GM18873 (cell line): ENCODE measurements around the gene FRMD5.

Source experiments
- ATAC-seq: cut with Tn5 transposase; IDR thresholded peaks from one replicate; pipeline ENCODE4 v1.9.1; 2021; ENCODE audit warnings: mild to moderate bottlenecking, moderate library complexity, moderate number of reproducible peaks; ENCODE audit not compliant: unreplicated experiment, low FRiP score

FRMD5 gene

DNA sequence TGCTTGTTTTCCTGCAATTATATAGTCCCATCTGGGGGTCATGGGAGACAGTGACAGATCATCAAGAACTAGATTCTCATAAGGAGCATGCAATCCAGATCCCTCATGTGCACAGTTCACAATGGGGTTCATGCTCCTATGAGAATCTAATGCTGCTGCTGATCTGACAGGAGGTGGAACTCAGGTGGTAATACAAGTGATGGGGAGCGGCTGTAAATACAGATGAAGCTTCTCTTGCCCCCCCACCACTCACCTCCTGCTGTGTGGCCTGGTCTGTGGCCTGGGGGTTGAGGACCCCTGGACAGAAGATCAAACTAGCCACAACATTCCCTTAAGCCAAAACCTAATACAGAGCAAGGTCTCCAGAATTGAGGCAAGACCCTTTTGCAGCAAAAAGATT, 207.1 kb downstream of the FRMD5 start:
- no peak for ATAC-seq

DNA sequence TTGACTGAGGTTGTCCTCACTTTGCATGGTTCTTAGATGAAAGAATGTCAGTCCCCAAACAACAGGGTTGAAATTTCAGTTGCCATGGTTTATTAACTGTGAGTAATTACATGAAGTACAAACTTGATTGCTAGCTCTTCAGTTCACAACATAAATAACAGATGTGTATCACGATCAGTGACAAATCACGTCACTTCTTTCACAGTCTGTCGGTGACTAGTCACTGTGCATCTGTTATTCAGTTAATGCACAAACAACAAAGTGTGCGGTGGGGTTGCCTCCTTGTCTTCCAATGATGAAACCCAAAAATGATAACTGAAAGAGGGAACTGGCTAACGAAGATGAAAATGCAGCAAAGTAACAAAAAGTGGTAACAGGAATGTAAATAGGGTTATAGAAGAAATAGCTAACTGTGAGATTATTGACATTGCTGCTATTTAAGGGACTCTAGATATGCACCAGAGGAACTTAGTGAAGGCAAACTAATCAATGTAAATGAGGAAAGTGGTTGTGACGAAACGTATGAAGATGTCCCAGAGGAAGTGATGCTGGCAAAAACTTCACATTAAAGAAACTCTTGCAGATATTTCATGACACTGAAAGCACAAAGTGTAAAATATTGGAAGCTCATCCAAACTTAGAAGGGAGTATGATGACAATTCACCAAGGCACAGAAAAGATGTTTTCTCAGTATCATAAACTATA, 208.9 kb downstream of the FRMD5 start:
- ATAC-seq, result no peak

GRCh38 chr15:43981576-43981975, 213.5 kb downstream of the FRMD5 start:
- ATAC-seq, result no peak

- ATAC-seq, result no peak
Observed at GRCh38 chr15:43977072-43977884, 217.8 kb downstream of the FRMD5 start.

DNA sequence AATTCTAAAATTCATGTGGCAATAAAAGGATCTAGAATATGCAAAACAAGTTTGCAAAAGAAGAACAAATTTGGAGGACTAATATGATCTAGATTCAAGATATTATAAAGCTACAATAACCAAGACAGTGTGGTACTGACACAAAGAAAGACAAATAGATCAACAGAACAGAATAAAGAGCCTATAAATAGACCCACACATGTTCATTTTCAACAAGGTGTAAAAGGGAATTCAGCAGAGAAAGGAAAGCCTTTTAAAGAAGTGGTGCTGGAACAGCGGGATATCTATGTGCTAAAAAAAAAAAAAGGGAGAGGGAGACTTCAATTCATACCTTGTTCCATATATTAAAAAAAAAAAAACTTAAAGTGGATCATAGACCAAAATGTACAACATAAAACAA, 219.3 kb downstream of the FRMD5 start:
- no peak for ATAC-seq

GRCh38 chr15:43975326-43975725, 219.7 kb downstream of the FRMD5 start:
- ATAC-seq, result no peak

DNA sequence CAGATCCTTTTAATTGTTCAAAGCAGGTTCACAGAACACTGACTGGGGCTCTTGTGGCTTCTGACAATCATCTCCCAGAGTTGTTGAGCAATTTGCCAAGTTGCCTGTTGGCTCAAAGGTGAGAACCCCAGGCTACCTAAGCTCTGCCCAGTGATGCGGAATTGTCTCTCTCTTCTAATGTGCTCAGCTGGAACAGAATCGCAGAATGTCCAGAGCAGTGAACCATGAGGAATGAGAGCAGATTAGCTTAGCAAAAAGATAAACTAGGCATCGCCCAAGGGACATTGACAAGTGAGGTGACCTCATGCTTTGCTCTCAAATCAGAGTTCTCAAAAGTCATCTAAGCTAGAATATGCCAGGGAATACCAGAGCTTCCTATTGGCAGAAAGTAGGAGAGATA, 220.2 kb downstream of the FRMD5 start:
- no peak for ATAC-seq

GRCh38 chr15:43969802-43970375, 225.2 kb downstream of the FRMD5 start:
- ATAC-seq, result no peak

GRCh38 chr15:43968551-43968950, 226.5 kb downstream of the FRMD5 start:
- no peak for ATAC-seq

DNA sequence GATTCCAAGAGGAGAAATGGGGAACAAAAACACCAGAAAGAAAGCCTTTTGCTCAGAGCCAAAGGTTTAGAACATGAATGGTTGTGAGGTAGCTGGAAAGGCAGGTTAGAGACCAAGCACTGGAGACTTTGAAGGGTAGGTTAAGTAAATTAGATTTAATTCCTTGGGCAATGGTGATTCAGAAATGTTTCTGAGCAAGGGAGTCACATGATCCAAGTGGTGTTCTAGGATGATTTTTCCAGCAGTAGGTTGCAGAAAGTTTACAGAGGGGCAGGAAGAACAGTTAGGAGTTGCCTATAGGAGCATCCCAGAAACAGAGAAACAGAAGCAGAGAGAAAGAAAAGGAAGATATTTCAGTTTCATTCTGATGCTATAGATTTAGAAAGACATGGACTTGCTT, 228.4 kb downstream of the FRMD5 start:
- ATAC-seq, result no peak

DNA sequence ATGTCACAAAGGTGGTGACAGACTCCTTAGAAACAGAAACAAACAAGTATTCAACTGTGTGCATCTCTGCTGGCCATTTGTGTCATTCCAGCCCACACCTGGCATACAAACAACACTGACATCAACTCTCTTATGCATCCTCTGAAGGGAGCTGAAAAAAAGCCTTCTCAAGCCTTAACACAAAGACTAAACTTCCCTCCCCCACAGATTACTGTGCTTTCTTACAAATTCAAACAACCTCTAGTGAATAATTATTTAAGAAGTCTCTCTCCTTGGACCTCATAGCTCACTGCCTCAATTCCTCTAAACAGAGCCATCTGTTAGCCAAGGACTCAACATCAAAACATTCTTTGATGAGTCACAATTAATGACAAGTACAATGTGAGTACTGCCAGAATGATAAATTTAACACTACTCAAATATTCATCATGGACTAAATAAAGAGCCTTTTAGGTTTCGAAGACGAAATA, 236.2 kb downstream of the FRMD5 start:
- ATAC-seq, result no peak

DNA sequence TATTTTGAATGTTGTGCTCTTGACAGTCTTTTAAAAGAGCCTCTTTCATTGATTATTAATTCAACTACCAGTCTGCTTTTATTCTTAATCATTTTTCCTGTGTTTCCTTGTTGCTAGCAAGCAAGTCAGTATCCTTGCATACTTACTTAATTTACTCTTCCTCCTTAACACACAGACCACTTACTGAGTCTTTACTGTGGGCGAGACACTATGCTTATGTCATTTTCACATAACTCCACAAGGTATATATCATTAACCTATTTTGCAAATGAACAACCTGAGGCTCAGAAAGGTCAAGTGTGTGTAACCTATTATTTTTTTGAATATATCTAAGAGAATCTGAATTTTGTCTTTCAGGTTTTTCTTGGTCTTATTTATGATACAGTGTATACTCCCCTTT, 237.3 kb downstream of the FRMD5 start:
- no peak for ATAC-seq

DNA sequence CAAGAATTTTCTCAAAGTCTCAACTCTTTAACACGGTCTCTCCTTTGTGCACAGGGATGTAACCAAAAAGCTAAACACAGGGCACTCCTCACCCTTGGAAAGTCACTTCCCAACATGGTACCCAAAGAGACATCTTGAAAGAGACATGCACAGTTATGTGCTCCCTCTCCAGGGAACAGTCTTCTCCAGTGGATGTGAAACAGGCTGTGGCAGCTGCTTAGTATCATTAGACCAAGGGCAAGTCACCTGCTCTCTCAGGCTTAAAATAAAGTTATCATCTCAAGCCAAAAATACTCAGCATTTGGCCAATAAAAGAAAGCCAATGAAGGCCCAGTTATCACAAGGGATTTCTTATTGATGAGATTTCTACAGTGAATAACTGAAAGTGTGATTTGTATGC, 239.9 kb downstream of the FRMD5 start:
- ATAC-seq, result no peak

GRCh38 chr15:43954181-43954621, 240.9 kb downstream of the FRMD5 start:
- no peak for ATAC-seq

GRCh38 chr15:43953402-43953801, 241.7 kb downstream of the FRMD5 start:
- no peak for ATAC-seq

DNA sequence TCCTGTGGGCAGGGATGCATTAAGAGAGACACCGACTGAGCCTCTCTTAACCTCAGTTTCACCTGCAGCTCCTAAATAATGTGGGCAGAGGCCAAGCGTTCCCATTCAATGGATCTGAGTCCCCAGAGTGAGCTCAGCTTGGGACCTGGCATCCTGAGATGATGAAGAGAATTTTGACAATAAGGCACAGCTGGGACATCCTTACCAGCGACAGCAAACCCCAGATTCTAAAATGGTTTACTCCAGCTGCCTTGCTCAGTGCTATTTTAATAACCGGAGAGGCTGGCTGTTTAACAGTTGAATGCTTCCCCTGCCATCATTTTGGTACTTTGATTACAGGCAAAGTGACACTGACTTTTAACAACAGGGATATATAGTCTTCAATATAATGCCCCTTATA, 244.5 kb downstream of the FRMD5 start:
- ATAC-seq, result no peak

GRCh38 chr15:43948691-43949325, 246.3 kb downstream of the FRMD5 start:
- peak; percentile 79 for ATAC-seq

DNA sequence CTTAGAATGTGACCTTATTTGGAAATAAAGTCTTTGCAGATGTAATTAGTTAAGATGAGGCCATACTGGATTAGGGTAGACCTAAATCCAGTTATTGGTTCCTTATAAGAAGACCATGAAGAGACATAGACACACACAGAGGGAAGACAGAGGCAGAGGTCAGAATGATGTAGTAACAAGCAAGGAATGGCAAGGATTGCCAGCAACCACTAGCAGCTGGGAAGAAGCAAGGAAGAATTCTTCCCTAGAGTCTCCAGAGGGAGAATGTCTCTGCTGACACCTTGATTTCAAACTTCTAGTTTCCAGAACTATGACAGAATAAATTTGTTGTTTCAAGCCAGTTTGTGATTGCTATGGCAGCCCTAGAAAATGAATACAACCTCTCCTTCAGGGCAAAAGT, 251.6 kb downstream of the FRMD5 start:
- no peak for ATAC-seq

- no peak for ATAC-seq
Observed at GRCh38 chr15:43942194-43942593, 252.9 kb downstream of the FRMD5 start.

GRCh38 chr15:43941555-43941954, 253.5 kb downstream of the FRMD5 start:
- ATAC-seq, result no peak

DNA sequence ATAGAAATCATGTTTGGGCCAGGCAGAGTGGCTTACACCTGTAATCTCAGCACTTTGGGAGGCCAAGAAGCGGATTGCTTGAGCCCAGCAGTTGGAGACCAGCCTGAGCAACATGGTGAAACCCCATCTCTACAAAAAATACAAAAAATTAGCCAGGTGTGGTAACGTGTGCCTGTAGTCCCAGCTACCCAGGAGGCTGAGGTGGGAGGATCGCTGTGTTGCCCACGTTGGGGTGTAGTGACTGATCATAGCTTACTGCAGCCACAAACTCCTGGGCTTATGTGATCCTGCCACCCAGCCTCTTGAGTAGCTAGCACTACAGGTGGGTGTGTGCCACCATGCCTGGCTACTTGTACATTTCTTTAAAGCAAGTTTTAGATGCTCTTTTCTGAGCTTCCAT, 254.0 kb downstream of the FRMD5 start:
- ATAC-seq, result no peak
